Measurements from ENCODE around the gene NCKAP5. TPM values are rescaled to one million over a fixed set of nuclear protein-coding genes. Genes with fewer than 3 reads are reported as not detected.

NCKAP5 gene
- total and polyA plus RNA-seq, 4 donors: 2.3 to 20.2 (median 8.1) TPM

- 36 to 53% methylated on average over 2 of the region's 2 CpGs for WGBS, 2 donors
- Histone ChIP-seq H3K27me3 (ENCODE audit: control insufficient read depth in 3 of 3, insufficient read depth in 3 of 3, low read length in 2 of 3) (no peaks in the 10 kb centered on the region), H3K9ac (ENCODE audit: insufficient read depth in 1 of 2, low read length in 2 of 2) (peak overlapping the region; percentile 3 to 38), H3K27ac (ENCODE audit: low read depth in 1 of 2, low read length in 1 of 2) (no peak overlapping the region), H3K36me3 (ENCODE audit: control insufficient read depth in 4 of 4, insufficient read depth in 4 of 4, low read length in 4 of 4) (no peaks in the 10 kb centered on the region), H3K4me1 (ENCODE audit: control insufficient read depth in 5 of 5, insufficient read depth in 5 of 5, low read length in 5 of 5) (peaks cover 0 to 13% (median 5%) of the 10 kb centered on the region in 5 donors), H3K4me3 (no peak overlapping the region), H3K9me3 (ENCODE audit: control insufficient read depth in 4 of 4, insufficient read depth in 3 of 4, low read length in 3 of 4) (no peaks in the 10 kb centered on the region)
- peak in 1 of 3 donors; percentile 40 for DNase-seq
- no peak for ATAC-seq (ENCODE audit: insufficient read depth, low FRiP score)
- TF ChIP-seq, protein P1, sequence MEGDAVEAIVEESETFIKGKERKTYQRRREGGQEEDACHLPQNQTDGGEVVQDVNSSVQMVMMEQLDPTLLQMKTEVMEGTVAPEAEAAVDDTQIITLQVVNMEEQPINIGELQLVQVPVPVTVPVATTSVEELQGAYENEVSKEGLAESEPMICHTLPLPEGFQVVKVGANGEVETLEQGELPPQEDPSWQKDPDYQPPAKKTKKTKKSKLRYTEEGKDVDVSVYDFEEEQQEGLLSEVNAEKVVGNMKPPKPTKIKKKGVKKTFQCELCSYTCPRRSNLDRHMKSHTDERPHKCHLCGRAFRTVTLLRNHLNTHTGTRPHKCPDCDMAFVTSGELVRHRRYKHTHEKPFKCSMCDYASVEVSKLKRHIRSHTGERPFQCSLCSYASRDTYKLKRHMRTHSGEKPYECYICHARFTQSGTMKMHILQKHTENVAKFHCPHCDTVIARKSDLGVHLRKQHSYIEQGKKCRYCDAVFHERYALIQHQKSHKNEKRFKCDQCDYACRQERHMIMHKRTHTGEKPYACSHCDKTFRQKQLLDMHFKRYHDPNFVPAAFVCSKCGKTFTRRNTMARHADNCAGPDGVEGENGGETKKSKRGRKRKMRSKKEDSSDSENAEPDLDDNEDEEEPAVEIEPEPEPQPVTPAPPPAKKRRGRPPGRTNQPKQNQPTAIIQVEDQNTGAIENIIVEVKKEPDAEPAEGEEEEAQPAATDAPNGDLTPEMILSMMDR (IDR thresholded peaks at IDR 0.05; ENCODE audit: control extremely low read depth, extremely low read depth): no peak
These were observed 327.1 kb downstream of the NCKAP5 start for GRCh38 chr2:133241224-133241571.

DNA sequence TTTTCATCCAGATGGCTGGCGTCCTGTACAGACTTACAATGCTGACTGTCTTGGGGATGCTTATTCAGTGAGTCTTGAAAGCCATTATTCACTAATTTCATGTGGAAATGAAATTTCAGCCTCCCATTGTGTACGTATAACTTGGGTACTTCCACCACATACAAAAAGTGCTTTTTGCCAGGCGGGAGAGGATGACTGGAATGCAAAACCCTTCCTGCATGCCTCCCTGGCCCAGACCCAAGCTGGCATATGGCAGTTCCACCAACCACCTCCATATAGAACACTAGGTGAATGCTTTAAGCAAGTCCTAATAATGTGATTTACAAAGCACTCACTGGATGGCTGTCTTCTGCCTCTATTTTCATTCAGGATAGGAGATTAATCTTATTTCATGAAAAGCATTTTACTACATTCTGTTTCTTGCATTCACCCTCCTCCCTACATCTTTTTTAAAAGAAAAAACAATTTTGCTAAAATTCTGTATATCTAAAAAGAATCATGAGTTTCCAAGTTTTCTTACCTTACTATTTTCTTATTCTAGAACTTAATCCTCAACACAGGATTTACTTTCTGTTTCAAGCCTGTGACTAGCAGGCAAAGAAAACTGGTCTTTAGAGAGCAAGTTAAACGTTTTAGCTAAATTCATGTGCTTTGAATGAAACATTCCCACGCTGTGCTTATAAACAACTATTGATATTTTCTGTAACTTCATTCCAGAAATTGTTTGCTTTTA lies 327.6 kb downstream of the NCKAP5 start:
- peak overlapping the region in 1 of 2 donors; percentile 76 for H3K27ac ChIP-seq (ENCODE audit: low read depth in 1 of 2, low read length in 1 of 2)
- no peaks in the 10 kb centered on the region for H3K27me3 ChIP-seq (ENCODE audit: control insufficient read depth in 3 of 3, insufficient read depth in 3 of 3, low read length in 2 of 3)
- no peaks in the 10 kb centered on the region for H3K36me3 ChIP-seq (ENCODE audit: control insufficient read depth in 4 of 4, insufficient read depth in 4 of 4, low read length in 4 of 4)
- H3K9me3 ChIP-seq (ENCODE audit: control insufficient read depth in 4 of 4, insufficient read depth in 3 of 4, low read length in 3 of 4): no peaks in the 10 kb centered on the region
- no peak overlapping the region for H3K4me3 ChIP-seq
- DNase-seq: peak in 2 of 3 donors; percentile 38 to 52
- TF ChIP-seq, protein P1 (IDR thresholded peaks at IDR 0.05; ENCODE audit: control extremely low read depth, extremely low read depth): no peak
- H3K4me1 ChIP-seq (ENCODE audit: control insufficient read depth in 5 of 5, insufficient read depth in 5 of 5, low read length in 5 of 5): peaks cover 0 to 13% (median 5%) of the 10 kb centered on the region in 5 donors
- no peak for ATAC-seq (ENCODE audit: insufficient read depth, low FRiP score)
- peak overlapping the region; percentile 3 to 38 for H3K9ac ChIP-seq (ENCODE audit: insufficient read depth in 1 of 2, low read length in 2 of 2)
- 52 to 57% methylated on average over 5 of the region's 5 CpGs for WGBS, 2 donors

DNA sequence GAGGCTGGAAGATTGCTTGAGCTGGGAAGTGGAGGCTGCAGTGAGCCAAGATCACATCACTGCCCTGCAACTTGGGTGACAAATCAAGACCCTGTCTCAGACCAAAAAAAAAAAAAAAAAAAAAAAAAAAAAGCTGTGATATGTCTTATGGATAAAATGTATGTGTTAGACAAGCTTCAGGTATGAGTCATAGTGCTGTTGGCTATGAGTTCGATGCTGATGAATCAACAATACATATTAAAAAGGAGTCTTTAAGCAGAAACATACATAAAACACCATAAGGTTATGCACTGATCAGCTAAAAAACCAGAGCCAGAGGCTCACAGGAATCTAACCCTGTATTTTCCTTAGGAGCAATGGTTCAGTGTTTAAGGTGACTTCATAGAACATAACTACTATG lies 332.3 kb downstream of the NCKAP5 start:
- Histone ChIP-seq H3K36me3 (ENCODE audit: control insufficient read depth in 4 of 4, insufficient read depth in 4 of 4, low read length in 4 of 4) (no peaks in the 10 kb centered on the region), H3K4me3 (no peak overlapping the region), H3K27me3 (ENCODE audit: control insufficient read depth in 3 of 3, insufficient read depth in 3 of 3, low read length in 2 of 3) (no peaks in the 10 kb centered on the region), H3K4me1 (ENCODE audit: control insufficient read depth in 5 of 5, insufficient read depth in 5 of 5, low read length in 5 of 5) (peaks cover 0 to 7% (median 0%) of the 10 kb centered on the region in 5 donors), H3K27ac (ENCODE audit: low read depth in 1 of 2, low read length in 1 of 2) (no peak overlapping the region), H3K9ac (ENCODE audit: insufficient read depth in 1 of 2, low read length in 2 of 2) (no peak overlapping the region), H3K9me3 (ENCODE audit: control insufficient read depth in 4 of 4, insufficient read depth in 3 of 4, low read length in 3 of 4) (no peaks in the 10 kb centered on the region)
- TF ChIP-seq, protein P1 (IDR thresholded peaks at IDR 0.05; ENCODE audit: control extremely low read depth, extremely low read depth): no peak
- ATAC-seq (ENCODE audit: insufficient read depth, low FRiP score): no peak
- WGBS, 2 donors: 84 to 89% methylated on average over 1 of the region's 1 CpG
- no peak for DNase-seq

Measured in lung (tissue), 12 donors.